Right cardiac atrium (tissue), 5 donors: ENCODE results near the gene TMEM200C. TPM values are rescaled to one million over a fixed set of nuclear protein-coding genes. Genes with fewer than 3 reads are reported as not detected.

Experiments used
- ATAC-seq, 2 donors: fragments of 200-7000 bp; cut with Tn5 transposase; one replicate each; pipeline versions ENCODE4 v1.8.0 to v1.9.1; 2020; ENCODE audit warnings: moderate library complexity in 2 of 2, mild to moderate bottlenecking in 1 of 2
- DNase-seq, 3 donors: peaks; one replicate each; pipeline ENCODE4 v3.0.0-alpha.2; 2020
- H3K27ac ChIP-seq: one replicate; pipeline ENCODE4 v1.5.1; 2013; ENCODE audit warnings: mild to moderate bottlenecking, low read length, control low read depth, moderate library complexity
- H3K27me3 ChIP-seq: one replicate; pipeline ENCODE4 v1.6.1; 2013; ENCODE audit not compliant: control insufficient read depth, insufficient read depth
- H3K4me1 ChIP-seq: one replicate; pipeline ENCODE4 v1.6.1; 2013; ENCODE audit warnings: low read length; ENCODE audit not compliant: control insufficient read depth, insufficient read depth
- H3K4me3 ChIP-seq: one replicate; pipeline ENCODE4 v1.5.1; 2013; ENCODE audit warnings: low read length, control low read depth
- H3K9me3 ChIP-seq: one replicate; pipeline ENCODE4 v1.6.1; 2013; ENCODE audit warnings: low read length; ENCODE audit not compliant: control insufficient read depth
- WGBS: extraction: QIAGEN DNeasy Blood & Tissue Kit; methylation state at CpG from one replicate; pipeline ENCODE4 v1.1.7; 2013; 5-methylcytosine and 5-hydroxymethylcytosine counted together
- intact Hi-C, 4 donors: fragments of 100-400 bp; cut with DNase I; formaldehyde crosslinking; loops; one replicate each; pipeline versions ENCODE4 v1.11.0 to v1.14.0; 2022 to 2023
- polyA plus RNA-seq: library from polyadenylated mRNA; stranded (reverse); fragments of 200-250 nt; gene quantifications from one replicate; pipeline ENCODE4 v1.2.3, GENCODE V29; 2013
- total RNA-seq, 4 donors: library from RNA; stranded (reverse); fragmentation: NEBNext Ultra II Directional; extraction: Animal tissue kit (Norgen Biotek cat#: 25700); gene quantifications; one replicate each; pipeline ENCODE4 v1.2.1, GENCODE V29; 2021
- donor health status: healthy with polysubstance abuse.
- donor health status: DM: no; HTN: yes; CAD: no.
- donor health status: DM: no; HTN: no; CAD: no.
- donor health status: DM: no; HTN: yes; CAD: no; lungs with severe emphysema.
- donor health status: DM: yes; HTN: yes; CAD: no.

TMEM200C gene
- total and polyA plus RNA-seq, 5 donors = 1.1 to 8.4 (median 5.7) TPM

- 49% methylated on average over 5 of the region's 5 CpGs for WGBS
- DNase-seq (no peak), ATAC-seq (no peak)
- H3K4me1 ChIP-seq = no peaks in the 10 kb centered on the region
- H3K27ac ChIP-seq = no peak overlapping the region
- H3K4me3 ChIP-seq = no peak overlapping the region
- no peaks in the 10 kb centered on the region for H3K9me3 ChIP-seq
- intact Hi-C loops = no loop called here
- no peaks in the 10 kb centered on the region for H3K27me3 ChIP-seq
Observed at GRCh38 chr18:5914951-5915350, 19.6 kb upstream of the TMEM200C start.

DNA sequence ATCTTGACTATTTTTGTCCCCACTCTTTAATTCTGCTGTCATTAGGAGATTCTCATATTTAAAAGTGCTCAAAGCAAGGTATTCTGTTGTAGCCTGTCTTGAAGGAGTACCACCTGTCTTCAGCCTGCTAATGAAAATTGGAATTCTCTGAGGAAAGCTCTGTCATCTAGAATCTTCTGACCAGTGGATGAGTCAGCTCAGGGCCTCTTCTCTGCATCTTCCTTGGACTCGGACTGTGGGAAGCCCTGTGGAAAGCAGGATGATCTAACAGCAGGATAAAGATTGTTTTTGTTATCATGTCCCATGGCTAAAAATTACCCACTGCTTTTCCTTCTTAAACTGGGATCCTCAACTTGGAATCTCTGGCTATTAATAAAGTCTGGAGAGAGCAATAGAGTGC lies 18.7 kb upstream of the TMEM200C start:
- intact Hi-C loops = no loop called here
- DNase-seq = no peak
- no peak overlapping the region for H3K27ac ChIP-seq
- WGBS = 37% methylated on average over 1 of the region's 1 CpG
- no peak for ATAC-seq
- H3K4me3 ChIP-seq = no peak overlapping the region
- no peaks in the 10 kb centered on the region for H3K4me1 ChIP-seq
- H3K27me3 ChIP-seq = no peaks in the 10 kb centered on the region
- no peaks in the 10 kb centered on the region for H3K9me3 ChIP-seq

- ATAC-seq = no peak
- intact Hi-C loops = no loop called here
- H3K27me3 ChIP-seq = no peaks in the 10 kb centered on the region
- no peak for DNase-seq
- 83% methylated on average over 7 of the region's 7 CpGs for WGBS
- no peaks in the 10 kb centered on the region for H3K4me1 ChIP-seq
- H3K27ac ChIP-seq = no peak overlapping the region
- no peak overlapping the region for H3K4me3 ChIP-seq
- no peaks in the 10 kb centered on the region for H3K9me3 ChIP-seq
Observed at GRCh38 chr18:5912566-5912965, 17.2 kb upstream of the TMEM200C start.

- ATAC-seq = no peak
- no peak overlapping the region for H3K27ac ChIP-seq
- H3K4me3 ChIP-seq = no peak overlapping the region
- intact Hi-C loops = no loop called here
- no peak for DNase-seq
- H3K4me1 ChIP-seq = no peaks in the 10 kb centered on the region
- 79% methylated on average over 2 of the region's 2 CpGs for WGBS
- H3K27me3 ChIP-seq = no peaks in the 10 kb centered on the region
- no peaks in the 10 kb centered on the region for H3K9me3 ChIP-seq
Observed at GRCh38 chr18:5909125-5909524, 13.8 kb upstream of the TMEM200C start.

DNA sequence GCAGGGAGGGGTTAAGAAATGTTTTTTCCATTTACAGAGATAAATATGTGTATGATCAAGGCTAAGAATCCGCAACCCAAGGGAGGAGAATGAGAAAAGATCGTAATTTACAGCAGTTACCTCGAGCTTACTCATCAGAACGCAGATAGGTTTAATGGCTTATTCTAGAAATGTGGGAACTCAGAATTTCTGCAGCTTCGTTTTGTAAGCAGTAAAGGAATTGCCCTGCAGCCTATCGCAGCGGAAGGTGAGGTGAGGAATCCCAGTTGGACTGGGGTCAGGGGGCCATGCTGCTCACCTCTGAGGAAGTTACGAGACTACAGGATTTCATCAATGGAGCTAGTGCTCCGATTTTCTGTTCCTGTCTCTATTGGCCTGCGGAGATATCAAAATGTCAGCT lies 8.1 kb upstream of the TMEM200C start:
- no peaks in the 10 kb centered on the region for H3K9me3 ChIP-seq
- H3K27ac ChIP-seq = no peak overlapping the region
- no peaks in the 10 kb centered on the region for H3K4me1 ChIP-seq
- ATAC-seq (no peak), DNase-seq (no peak)
- H3K4me3 ChIP-seq = no peak overlapping the region
- no peaks in the 10 kb centered on the region for H3K27me3 ChIP-seq
- intact Hi-C loops = no loop called here
- 80% methylated on average over 10 of the region's 10 CpGs for WGBS

- Histone ChIP-seq H3K4me1 (no peaks in the 10 kb centered on the region), H3K9me3 (no peaks in the 10 kb centered on the region), H3K27ac (no peak overlapping the region), H3K4me3 (no peak overlapping the region), H3K27me3 (no peaks in the 10 kb centered on the region)
- 82% methylated on average over 6 of the region's 6 CpGs for WGBS
- DNase-seq = no peak
- intact Hi-C loops = no loop called here
- ATAC-seq = no peak
Observed at GRCh38 chr18:5900262-5900661, 4.9 kb upstream of the TMEM200C start.

DNA sequence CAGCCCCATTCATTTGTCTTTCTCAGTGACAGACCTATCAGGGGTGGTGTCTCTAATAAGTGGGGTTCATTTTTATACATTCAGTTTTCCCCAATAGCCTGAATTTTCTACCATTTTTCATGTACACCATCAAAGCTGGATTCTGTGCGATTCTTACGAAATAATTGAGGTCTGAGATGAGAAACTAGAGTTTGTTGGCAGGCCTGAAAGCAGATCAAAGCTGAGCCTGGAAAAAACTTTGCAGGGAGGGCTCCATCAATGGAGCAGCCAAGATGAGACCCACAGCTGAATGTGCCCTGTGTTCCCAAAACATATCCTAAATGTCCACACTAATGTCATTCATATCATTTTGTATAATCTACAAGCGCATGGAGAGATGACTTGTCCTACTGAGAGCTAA lies 4.5 kb upstream of the TMEM200C start:
- Histone ChIP-seq H3K4me1 (no peaks in the 10 kb centered on the region), H3K9me3 (no peaks in the 10 kb centered on the region), H3K27me3 (no peaks in the 10 kb centered on the region), H3K27ac (no peak overlapping the region), H3K4me3 (no peak overlapping the region)
- ATAC-seq (no peak), DNase-seq (no peak)
- WGBS = 93% methylated on average over 3 of the region's 3 CpGs
- intact Hi-C loops = loop anchor here in 1 of 4 donors (10.0 kb wide), 1 partner anchor 235 kb away; no protein-coding TSS in a partner anchor

DNA sequence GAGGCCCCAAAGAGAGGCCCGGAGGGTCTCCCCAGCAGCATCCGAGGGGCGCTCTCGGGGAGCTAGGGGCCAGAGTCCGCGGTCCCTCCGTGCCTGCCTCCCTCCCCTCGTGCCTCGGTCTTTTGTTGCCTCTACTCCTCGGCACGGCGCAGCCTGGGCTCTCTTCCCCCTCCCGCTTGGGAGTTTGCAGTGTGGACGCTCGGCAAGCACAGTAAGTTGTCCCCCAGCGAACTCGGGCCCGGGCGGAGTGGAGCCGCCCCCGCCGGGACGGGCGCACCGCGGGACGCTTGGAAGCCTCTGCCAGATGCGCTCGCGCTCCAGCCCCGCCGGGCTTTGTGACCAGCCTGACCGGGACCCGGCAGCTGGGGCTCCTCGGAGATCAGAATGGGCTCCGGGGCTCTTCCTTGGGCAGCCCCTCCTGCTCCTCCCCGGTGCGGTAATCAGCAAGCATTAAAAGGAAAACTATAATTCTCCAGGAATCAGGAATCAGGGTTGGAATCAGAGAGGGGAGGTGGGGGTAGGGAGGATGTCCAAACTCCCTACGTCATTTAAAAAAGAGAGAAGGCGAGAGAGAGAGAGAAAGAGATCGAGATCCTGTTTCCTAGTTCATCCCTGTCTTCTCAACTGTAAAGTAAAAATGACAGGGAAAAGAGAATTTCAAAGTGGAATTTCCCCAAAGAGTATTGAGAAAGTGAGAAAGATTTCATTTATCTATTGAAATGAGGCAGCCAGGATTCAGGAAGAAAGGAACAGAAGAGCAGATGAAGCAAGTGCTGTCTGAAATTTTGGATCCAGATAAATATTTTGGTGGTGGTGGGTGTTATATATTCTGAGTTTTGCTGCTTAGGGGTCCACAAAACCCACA lies 786 bp upstream of the TMEM200C start:
- Histone ChIP-seq H3K9me3 (no peaks in the 10 kb centered on the region), H3K4me1 (no peaks in the 10 kb centered on the region), H3K27ac (peak overlapping the region; percentile 32), H3K4me3 (peak overlapping the region; percentile 77), H3K27me3 (no peaks in the 10 kb centered on the region)
- ATAC-seq = peak; percentile 76 to 78
- DNase-seq = peak; percentile 63 to 81 (median 70)
- intact Hi-C loops = loop anchor here in 1 of 4 donors (10.0 kb wide), 1 partner anchor 239 kb away; no protein-coding TSS in a partner anchor
- 2% methylated on average over 41 of the region's 41 CpGs for WGBS

DNA sequence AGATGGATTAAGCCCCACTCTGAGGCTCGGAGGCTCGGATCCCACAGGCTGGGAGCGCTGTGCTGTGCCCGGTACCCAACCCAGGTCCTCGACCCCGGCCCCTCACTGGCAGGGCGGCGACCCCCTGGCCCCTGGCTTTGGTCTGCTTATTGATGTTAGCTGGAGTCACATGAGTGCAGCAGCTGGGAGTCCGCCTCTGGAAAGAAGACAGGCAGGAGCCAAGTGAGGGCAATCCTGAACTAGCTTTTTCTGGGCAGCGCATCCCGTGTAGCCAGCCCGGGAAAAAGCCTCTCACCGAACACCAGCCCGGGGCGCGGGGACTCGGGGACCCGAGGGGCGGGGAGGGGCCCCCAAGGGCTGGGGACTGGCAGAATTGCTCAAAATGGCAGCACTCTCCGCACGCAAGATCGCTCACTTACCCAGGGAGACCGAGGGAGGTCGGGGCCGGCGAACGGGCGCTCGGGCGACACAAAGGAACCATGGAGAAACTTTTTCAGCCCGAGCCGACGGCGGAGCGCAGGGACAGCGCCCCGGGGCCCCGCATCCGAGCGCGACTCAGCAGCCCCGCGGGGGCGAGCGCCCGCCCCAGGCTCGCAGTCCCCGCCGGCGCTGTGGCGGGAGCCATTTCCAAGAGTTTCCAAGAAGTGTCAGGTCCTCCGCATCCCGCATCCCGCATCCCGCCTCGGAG lies 567 bp downstream of the TMEM200C start:
- intact Hi-C loops = loop anchor here in 1 of 4 donors (10.0 kb wide), 1 partner anchor 240 kb away; no protein-coding TSS in a partner anchor
- Histone ChIP-seq H3K9me3 (no peaks in the 10 kb centered on the region), H3K27ac (peak overlapping the region; percentile 3), H3K4me3 (peak overlapping the region; percentile 77), H3K4me1 (no peaks in the 10 kb centered on the region), H3K27me3 (no peaks in the 10 kb centered on the region)
- peak in 1 of 2 donors; percentile 13 for ATAC-seq
- DNase-seq = peak in 2 of 3 donors; percentile 48 to 61
- 1% methylated on average over 56 of the region's 56 CpGs for WGBS

DNA sequence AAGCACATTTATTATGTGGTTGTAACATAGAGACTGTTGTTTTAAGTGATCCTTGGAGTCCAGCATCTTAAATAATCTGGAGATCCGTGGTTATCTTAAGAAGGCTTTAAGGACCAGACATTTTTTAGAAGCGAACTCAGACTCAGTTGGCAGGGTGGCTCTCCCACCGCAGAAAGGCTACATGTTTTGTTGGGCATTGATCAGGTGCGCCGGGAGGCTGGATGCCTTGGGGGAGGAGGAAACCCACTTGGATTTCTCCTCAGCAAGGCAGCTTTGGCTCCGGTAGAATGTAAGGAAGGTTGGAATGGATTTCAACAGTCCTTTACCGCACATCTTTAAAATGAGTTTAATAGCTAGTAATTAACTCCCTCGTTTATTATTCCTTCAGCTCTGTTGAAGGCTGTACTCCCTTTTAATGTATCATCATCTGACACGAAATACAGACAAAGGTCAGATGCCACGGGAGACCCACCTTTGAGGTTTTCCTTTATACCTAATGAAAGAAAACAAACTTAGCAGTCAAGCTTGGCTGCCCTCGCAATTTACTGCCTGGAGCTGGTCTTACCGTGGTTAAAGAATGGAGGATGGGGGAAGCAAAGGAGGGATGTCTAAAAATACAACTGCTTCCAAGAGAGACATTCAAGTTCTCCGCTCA lies 1.2 kb downstream of the TMEM200C start:
- Histone ChIP-seq H3K9me3 (no peaks in the 10 kb centered on the region), H3K4me3 (peak overlapping the region; percentile 77), H3K27ac (no peak overlapping the region), H3K27me3 (no peaks in the 10 kb centered on the region), H3K4me1 (no peaks in the 10 kb centered on the region)
- WGBS = 18% methylated on average over 13 of the region's 13 CpGs
- intact Hi-C loops = loop anchor here in 1 of 4 donors (10.0 kb wide), 1 partner anchor 241 kb away; no protein-coding TSS in a partner anchor
- ATAC-seq (no peak), DNase-seq (no peak)
